ENCODE results near the gene TPO. TPM values are rescaled to one million over a fixed set of nuclear protein-coding genes. Genes with fewer than 3 reads are reported as not detected.

The TPO gene
- total RNA-seq, 1 experiment from 2014 or later, result not detected

DNA sequence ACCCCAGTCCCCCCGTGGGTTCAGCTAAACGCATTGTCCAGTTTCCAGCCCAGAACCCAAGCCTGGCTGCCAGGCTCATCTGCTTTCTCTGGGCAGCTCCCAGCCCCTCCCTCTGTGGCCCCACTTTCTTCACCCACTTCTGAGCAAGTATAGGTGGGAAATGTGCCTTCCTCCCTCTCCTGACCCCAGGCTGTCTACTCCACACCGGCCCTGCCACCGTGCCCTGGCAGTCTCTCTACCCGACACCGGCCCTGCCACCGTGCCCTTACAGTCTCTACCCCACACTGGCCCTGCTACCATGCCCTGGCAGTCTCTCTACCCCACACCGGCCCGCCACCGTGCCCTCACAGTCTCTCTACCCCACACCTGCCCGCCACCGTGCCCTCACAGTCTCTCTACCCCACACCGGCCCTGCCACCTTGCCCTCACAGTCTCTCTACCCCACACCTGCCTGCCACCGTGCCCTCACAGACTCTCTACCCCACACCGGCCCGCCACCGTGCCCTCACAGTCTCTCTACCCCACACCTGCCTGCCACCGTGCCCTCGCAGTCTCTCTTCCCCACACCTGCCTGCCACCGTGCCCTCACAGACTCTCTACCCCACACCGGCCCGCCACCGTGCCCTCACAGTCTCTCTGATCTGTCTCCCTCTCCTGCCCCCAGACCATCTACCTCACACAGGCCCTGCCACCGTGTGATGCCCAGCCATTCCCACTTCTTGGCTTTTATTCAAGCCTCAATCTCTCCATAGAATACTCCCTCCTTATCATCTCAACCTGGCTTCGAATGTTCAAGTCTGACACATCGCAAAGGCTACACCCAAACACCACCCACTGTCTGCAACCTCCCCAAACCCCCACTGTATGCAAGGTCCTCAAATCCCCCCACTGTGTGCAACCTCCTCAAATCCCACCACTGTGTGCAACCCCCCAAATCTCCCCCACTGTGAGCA is 108.9 kb downstream of the TPO start:
- DNase-seq (ENCODE audit: low read depth, low spot score), result no peak
- in situ Hi-C loops (cut with HindIII; ENCODE audit: low pct_unique_long_range_greater_than_20kb, low sequenced_read_pairs), result no loop called here

DNA sequence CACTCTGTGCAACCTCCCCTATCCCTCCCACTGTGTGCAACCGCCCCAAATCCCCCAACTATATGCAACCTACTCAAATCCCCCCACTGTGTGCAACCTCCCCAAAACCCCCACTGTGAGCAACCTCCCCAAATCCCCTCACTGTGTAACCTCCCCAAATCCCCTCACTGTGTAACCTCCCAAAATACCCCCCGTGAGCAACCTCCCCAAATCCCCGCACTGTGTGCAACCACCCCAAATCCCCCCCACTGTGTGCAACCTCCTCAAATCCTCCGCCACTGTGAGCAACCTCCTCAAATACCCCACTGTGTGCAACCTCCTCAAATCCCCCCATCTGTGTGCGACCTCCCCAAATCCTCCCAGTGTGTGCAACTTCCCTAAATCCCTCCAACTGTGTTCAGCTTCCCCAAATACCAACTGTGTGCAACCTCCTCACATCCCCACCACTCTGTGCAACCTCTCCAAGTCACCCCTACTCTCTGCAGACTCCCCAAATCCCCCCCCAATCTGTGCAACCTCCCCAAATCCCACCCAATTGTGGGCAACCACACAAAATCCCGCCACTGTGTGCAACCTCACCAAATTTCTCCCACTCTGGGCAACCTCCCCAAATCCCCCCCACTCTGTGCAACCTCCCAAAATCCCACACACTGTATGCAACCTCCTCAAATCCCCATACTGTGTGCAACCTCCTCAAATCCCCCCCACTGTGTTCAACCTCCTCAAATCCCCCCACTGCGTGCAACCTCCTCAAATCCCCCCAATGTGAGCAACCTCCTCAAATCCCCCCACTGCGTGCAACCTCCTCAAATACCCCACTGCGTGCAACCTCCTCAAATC is 114.1 kb downstream of the TPO start:
- DNase-seq (ENCODE audit: low read depth, low spot score), result no peak
- in situ Hi-C loops (cut with HindIII; ENCODE audit: low pct_unique_long_range_greater_than_20kb, low sequenced_read_pairs), result no loop called here

DNA sequence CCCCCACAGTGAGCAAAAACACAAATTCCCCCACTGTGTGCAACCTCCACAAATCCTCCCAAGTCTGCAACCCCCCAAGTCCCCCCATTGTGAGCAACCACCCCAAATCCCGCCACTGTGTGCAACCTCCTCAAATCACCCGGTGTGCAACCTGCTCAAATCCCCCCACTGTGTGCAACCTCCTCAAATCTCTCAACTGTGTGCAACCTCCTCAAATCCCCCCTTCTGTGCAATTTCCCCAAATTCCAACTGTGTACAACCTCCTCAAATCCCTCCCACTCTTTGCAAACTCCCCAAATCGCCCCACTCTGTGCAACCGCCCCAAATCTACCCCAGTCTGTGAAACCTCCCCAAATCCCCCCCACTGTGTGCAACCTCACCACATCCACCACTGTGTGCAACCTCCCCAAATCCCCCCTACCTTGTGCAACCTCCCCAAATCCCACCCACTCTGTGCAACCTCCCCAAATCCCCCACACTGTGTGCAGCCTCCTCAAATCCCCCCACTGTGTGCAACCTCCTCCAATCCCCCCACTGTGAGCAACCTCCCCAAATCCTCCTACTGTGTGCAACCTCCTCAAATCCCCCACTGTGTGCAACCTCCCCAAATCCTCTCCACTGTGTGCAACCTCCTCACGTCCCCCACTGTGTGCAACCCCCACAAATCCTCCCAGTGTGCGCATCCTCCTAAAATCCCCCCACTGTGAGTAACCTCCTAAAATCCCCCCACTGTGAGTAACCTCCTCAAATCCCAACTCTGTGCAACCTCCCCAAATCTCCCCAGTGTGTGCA is 115.2 kb downstream of the TPO start:
- in situ Hi-C loops (cut with HindIII; ENCODE audit: low pct_unique_long_range_greater_than_20kb, low sequenced_read_pairs), result no loop called here
- DNase-seq (ENCODE audit: low read depth, low spot score), result no peak

DNA sequence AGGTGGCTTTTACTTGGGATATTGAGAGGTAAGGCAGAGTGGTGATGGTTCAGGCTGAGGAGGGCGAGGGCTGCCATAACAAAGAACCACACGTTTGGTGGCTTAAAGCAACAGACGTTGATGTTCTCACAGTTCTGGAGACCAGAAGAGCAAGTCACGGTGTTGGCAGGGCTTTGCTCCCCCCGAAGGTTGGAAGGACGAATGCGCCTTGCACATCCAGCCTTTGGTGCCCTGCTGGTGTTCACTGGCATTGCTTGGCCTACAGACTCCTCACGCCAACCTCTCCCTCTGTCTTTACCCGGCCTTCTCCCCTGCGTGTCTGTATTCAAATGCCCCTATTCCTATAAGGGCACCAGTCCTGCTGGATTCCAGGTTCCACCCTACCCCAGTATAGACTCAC is 125.4 kb downstream of the TPO start:
- in situ Hi-C loops (cut with HindIII; ENCODE audit: low pct_unique_long_range_greater_than_20kb, low sequenced_read_pairs), result no loop called here

DNA sequence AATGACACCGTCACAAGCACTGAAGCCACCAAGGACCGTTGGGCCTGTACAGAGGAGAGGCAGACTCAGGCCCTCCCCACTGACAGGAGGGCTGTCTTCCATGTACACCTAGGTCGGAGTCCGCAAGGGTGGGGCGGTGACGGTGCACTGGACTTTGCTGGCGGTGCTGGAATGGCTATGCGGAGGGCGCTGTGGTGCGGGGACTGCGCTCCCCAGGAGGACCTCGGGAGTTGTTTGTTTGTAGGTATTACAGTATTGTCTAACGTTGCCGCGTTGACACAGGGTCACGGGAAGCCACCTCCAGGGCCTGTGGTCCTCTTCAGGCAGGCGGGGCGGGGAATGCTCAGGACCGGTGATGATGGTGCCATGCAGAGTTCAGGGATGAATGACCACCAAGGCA is 126.2 kb downstream of the TPO start:
- in situ Hi-C loops (cut with HindIII; ENCODE audit: low pct_unique_long_range_greater_than_20kb, low sequenced_read_pairs), result no loop called here

More for the DNA sequence above, 125.4 kb downstream of the TPO start:
- peak; percentile 67 for DNase-seq (ENCODE audit: low read depth, low spot score)

DNA sequence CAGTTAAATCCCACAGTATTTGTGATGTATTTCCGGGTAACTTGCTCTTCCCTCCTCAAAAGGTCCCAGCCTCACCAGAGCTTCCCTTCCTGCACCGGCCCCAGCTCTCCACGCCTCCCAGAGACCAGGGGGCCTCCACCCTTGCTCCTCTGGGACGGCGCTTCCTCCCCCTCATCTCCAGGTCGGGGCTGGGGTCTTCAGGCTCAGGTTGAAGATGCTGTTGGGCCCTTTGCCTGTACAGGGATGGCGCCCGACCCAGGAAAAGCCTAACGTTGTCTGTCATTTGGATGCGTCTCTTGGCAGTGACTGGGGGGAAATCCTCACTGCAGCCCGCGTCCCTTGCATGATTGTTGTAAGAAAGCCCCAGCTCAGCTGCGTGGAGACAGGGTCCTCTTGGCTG is 126.7 kb downstream of the TPO start:
- DNase-seq (ENCODE audit: low read depth, low spot score), result no peak
- in situ Hi-C loops (cut with HindIII; ENCODE audit: low pct_unique_long_range_greater_than_20kb, low sequenced_read_pairs), result no loop called here

More for the DNA sequence above, 126.2 kb downstream of the TPO start:
- no peak for DNase-seq (ENCODE audit: low read depth, low spot score)

DNA sequence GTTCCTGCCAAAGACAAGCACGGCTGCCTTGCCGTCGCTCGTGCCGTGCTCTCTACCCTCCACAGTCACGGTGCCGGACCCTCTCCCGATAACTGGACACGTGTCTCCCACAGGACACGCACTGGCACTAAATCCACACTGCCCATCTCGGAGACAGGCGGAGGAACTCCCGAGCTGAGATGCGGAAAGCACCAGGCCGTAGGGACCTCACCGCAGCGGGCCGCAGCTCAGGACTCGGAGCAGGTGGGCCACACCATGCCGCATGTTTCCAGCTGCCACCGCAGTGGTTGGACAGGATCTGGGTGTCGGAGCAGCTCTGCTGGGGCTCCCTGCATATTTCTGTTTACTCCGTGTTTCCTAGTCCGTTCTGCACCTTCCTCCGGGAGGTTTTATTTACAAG is 127.2 kb downstream of the TPO start:
- in situ Hi-C loops (cut with HindIII; ENCODE audit: low pct_unique_long_range_greater_than_20kb, low sequenced_read_pairs), result no loop called here
- no peak for DNase-seq (ENCODE audit: low read depth, low spot score)

DNA sequence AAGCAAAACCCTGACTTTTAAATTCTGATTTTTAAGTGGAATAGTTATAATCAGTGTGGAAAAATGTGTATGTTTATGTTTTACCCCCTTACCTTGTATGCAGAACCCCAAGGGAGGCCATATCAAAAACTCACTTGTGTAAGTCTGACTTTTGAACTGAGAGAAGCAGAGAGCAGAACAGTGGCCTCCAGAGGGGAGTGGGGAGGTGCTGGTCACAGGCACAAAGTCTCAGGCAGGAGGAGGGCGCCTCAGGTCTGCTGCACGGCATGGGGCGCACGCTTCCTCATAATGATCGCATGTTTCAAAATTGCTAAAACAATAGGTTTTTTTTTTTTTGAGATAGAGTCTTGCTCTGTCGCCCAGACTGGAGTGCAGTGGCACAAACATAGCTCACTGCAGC is 127.8 kb downstream of the TPO start:
- DNase-seq (ENCODE audit: low read depth, low spot score), result no peak
- in situ Hi-C loops (cut with HindIII; ENCODE audit: low pct_unique_long_range_greater_than_20kb, low sequenced_read_pairs), result no loop called here

DNA sequence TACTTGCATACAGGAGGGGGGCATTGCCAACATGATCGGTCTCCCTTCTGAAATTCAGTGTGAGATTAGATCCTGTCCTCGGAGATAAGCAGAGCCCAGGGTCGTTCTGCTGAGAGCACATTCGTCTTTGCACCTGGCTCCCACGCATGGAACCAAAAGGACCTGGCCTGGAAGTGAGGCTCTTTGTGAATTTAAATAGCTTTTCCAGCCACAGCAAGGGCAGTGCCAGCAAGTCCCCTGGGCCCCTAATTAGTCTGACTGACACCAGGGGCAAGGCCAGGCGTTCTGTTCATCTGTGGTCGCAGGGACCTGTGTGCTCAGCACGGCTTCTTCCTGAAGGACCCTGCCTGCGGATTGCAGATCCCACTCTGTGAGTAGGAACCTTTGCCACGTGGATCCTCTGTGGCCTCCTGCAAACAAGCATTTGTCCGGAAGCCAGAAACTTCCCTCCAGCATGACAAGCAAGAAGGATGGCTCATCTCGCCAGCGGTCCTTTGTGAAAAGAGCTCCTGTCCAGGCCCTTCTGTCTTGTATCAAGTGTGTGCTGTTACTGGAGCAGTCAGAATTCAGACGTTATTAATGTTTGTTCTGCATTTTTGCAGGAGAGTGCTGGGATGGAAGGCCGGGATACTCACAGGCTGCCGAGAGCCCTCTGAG is 128.7 kb downstream of the TPO start:
- DNase-seq (ENCODE audit: low read depth, low spot score), result no peak
- in situ Hi-C loops (cut with HindIII; ENCODE audit: low pct_unique_long_range_greater_than_20kb, low sequenced_read_pairs), result no loop called here

DNA sequence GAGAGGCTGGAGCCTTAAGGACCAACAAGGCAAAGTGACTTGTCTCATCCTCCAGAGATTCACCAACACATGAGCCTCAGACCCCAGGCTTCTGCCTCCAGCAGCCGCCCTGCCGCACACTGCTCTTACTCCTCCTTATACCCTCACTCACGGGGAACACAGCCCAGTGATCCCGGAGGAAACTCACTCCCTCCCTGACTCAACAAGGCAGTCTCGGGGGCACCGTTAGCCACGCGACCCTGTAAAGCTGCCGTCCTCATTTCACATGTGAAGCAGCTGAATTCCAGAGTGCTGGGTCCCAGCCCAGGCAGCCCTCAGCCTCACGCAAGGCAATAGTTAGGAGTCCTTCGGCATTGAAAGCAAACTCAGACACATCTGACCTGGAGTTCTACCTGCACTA is 129.7 kb downstream of the TPO start:
- DNase-seq (ENCODE audit: low read depth, low spot score), result no peak
- in situ Hi-C loops (cut with HindIII; ENCODE audit: low pct_unique_long_range_greater_than_20kb, low sequenced_read_pairs), result no loop called here

DNA sequence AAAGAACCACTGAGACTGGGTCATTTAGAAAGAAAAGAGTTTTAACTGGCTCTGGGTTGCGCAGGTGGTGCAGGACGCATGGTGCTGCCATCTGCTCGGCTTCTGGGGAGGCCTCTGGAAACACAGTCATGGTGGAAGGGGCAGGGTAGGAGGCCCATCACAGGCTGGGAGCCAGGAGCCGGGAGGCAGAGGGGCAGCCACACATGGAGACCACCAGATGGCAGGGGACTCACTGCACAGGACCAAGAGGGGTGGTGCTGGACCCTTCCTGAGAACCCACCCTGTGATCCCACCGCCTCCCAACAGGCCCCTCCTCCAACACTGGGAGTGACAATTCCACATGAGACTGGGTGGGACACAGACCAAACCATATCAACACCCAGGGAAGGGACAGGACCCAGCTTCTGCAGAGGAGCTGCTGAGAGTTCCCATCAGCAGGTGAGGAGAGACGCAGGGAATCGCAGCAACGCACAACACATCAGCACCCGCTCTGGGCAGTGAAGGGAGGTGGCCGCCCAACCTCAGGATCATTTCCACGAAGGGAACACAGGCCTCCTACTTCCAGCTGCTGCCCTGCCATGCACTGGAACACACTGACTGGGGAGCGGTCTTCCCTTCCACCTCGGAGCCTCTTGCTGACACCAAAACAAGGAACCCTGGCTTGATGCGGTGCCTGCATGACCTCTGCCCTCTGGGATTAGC is 130.7 kb downstream of the TPO start:
- in situ Hi-C loops (cut with HindIII; ENCODE audit: low pct_unique_long_range_greater_than_20kb, low sequenced_read_pairs), result no loop called here
- no peak for DNase-seq (ENCODE audit: low read depth, low spot score)

DNA sequence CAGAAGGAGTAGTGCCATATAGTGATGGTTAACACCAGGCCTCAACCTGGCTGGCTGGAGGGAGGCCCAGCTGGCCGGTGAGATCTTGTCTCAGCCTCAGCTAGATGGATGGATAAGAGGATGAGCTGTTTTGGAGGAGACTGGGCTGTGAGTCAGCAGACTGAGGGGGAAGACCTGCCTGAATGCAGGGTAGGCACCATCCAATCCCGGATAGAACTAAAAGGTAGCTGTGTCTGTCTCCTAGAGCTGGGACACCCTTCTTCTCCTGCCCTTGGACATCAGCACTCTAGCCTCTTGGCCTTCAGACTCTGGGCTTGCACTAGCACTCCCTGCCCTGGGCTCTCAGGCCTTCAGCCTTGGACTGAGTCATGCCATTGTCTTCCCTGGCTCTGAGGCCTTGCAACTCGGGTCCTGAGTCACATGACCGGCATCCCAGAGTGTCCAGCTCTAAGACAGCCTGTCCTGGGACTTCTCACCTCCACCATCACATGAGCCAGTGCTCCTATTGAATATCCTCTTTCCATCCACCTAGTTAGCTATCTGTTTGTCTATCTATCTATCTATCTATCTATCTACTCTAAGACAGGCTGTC is 131.3 kb downstream of the TPO start:
- no peak for DNase-seq (ENCODE audit: low read depth, low spot score)
- in situ Hi-C loops (cut with HindIII; ENCODE audit: low pct_unique_long_range_greater_than_20kb, low sequenced_read_pairs), result no loop called here

DNA sequence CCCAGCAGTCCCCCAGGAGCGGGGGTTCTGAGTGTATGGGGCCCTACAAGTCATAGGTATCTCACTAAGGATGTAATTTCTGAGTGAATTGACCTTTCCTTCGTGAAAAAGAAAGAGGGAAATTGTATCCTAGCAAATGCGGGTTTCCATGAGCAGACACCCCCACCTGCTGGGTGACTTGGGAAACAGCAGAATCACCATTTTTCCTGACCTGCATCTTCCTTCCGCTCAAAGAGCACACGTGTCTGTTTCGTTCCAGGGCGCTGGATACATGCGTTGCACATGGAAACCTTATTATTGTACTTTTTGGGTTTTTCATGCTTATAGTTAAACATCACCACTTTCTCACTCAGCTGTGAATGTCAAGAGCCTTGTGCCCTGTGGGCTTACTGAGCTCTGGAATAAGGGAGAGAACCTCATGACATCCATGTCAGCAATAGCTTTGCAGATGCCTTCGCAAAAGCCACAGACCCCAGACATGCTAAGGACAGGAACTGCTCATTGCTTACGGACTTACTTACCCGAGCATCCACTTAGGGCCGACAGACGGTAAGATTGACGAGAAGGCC is 132.8 kb downstream of the TPO start:
- DNase-seq (ENCODE audit: low read depth, low spot score), result peak; percentile 69
- in situ Hi-C loops (cut with HindIII; ENCODE audit: low pct_unique_long_range_greater_than_20kb, low sequenced_read_pairs), result no loop called here

DNA sequence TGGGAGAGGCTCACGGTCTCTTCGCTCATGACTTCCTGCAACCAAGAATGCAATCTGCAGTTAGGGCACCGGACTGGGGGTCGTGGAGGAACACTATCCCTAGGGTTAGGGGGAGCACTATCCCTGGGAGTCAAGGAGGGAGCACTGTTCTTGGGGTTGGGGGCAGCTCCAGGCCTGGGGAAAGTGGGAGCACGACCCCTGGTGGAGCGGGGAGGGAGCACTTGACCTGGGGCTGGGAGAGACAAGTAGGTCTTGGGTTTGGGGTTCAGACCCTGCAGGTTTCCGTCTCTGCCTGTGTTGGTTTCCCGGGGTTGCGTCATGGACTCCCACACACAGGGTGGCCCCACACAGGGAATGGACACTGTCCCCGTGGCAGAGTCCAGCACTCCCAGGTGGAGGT is 133.6 kb downstream of the TPO start:
- DNase-seq (ENCODE audit: low read depth, low spot score), result no peak
- in situ Hi-C loops (cut with HindIII; ENCODE audit: low pct_unique_long_range_greater_than_20kb, low sequenced_read_pairs), result no loop called here

DNA sequence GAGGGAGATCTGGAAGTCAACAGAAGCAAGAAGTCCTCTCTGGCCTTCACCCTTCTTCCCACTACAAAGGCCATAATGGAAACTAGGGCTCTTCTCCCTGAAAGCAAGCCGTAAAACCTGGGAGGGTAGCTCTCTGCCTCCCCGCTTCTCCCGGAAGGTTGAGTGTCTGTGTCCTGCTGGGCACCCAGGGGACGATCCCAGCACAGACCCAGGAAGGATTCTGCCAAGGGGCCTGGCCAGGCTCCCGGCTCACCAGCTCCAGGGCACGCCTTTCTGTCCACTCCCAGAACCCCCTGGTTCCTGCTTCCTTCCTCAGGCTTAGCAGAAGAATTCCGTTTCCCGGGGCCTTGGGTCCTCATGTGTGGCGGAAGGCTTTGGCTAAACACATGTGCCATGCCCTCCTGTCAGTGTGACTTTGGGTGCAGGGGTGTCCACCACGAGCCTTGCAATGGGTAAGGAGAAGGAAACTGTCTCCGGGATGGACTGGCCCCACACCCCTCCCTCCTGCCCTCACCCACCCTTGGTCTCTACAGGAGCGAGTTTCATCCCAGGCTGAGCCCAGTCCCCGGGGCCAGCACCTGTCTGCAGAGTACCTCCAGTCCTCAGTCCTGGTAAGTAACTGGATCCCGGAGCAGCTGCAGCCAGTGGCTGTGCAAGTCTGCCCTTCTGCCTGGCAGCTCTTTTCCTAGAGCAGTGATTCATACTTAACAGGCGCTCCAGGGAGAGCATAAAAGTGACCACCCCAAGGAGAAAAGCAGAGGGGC is 135.8 kb downstream of the TPO start:
- no peak for DNase-seq (ENCODE audit: low read depth, low spot score)
- in situ Hi-C loops (cut with HindIII; ENCODE audit: low pct_unique_long_range_greater_than_20kb, low sequenced_read_pairs), result no loop called here

DNA sequence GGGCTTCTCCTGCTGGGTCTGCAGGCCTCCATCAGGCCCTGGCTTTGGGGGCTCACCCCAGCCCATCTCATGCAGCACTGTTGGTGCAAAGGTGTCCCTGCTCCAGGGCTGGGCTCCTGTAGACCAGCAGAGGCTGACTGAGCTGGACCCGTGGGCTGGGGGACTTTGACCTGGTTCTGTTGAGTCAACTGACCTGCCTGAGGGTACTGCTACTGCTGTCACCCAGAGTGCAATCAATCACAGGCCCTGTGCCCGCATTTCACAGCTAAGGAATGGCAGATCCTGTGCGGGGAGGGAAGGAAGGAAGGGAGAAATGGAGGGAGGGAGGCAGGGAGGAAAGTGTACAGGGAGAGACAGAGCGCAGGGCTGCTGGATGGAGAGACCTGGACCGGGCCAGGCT is 136.8 kb downstream of the TPO start:
- in situ Hi-C loops (cut with HindIII; ENCODE audit: low pct_unique_long_range_greater_than_20kb, low sequenced_read_pairs), result no loop called here
- no peak for DNase-seq (ENCODE audit: low read depth, low spot score)
